AG04450 (cell line): ENCODE measurements around the gene ANO7. TPM values are rescaled to one million over a fixed set of nuclear protein-coding genes. Genes with fewer than 3 reads are reported as not detected.

Experiments
- CTCF ChIA-PET: fragments of 300-600, 350-600 bp; formaldehyde crosslinking; extraction: SDS; loops from one replicate; lab custom pipeline; 2022; ENCODE audit warnings: antibody characterized with exemption, inconsistent platforms; lab: Charles Lee
- POLR2A ChIA-PET: fragments of 350-600 bp; formaldehyde crosslinking; extraction: SDS; loops from one replicate; lab custom pipeline; 2021; ENCODE audit warnings: antibody characterized with exemption, inconsistent platforms; lab: Yijun Ruan, JAX
- DNase-seq: peaks from one replicate; pipeline ENCODE4 v3.0.0-alpha.2; 2011; ENCODE audit warnings: low read depth, low spot score
- H3K27ac ChIP-seq: one replicate; pipeline ENCODE4 v1.5.1; 2012; ENCODE audit warnings: low read depth, low read length, control low read depth
- H3K27me3 ChIP-seq: one replicate; pipeline ENCODE4 v1.6.0; 2012; ENCODE audit warnings: low read length; ENCODE audit not compliant: control insufficient read depth, insufficient read depth
- H3K4me3 ChIP-seq: 2 replicates; pipeline ENCODE4 v1.5.1; 2011; ENCODE audit warnings: mild to moderate bottlenecking, low read depth, low read length, control low read depth
- H3K9me3 ChIP-seq: 2 replicates; pipeline ENCODE4 v1.5.1; 2012; ENCODE audit warnings: low read length; ENCODE audit not compliant: control insufficient read depth, insufficient read depth
- CTCF ChIP-seq: IDR thresholded peaks from 2 replicates; pipeline ENCODE4 v1.5.1; 2011; ENCODE audit warnings: low read depth, low read length, control low read depth, inconsistent platforms
- polyA plus RNA-seq: library from polyadenylated mRNA; depleted of rRNA; stranded (reverse); fragments of >200 nt; gene quantifications from 2 replicates; pipeline ENCODE4 v1.2.3, GENCODE V29; 2011

ANO7 gene
- polyA plus RNA-seq, 1 experiment, result 0.21 TPM

- no peak for TF ChIP-seq CTCF
- ChIA-PET CTCF (interaction anchor here (0.6 to 0.7 kb wide), 2 partner anchors 13 to 70 kb away, joined by 3 to 4 read pairs; partner anchors contain the start of gene PASK), POLR2A (no interaction called here)
- no peak for DNase-seq
- Histone ChIP-seq H3K9me3 (no peaks in the 10 kb centered on the region; the same call in 1 of the 2 replicates), H3K4me3 (peak overlapping the region; percentile 65), H3K27ac (no peak overlapping the region), H3K27me3 (peaks cover 8% of the 10 kb centered on the region)
Measured at GRCh38 chr2:241219030-241219382, 30.5 kb downstream of the ANO7 start.

GRCh38 chr2:241219856-241220356, 31.4 kb downstream of the ANO7 start:
- Histone ChIP-seq H3K4me3 (no peak overlapping the region), H3K9me3 (no peaks in the 10 kb centered on the region; the same call in 1 of the 2 replicates), H3K27ac (no peak overlapping the region), H3K27me3 (peaks cover 2% of the 10 kb centered on the region)
- TF ChIP-seq CTCF, result no peak
- ChIA-PET POLR2A (no interaction called here), CTCF (no interaction called here)
- DNase-seq, result no peak

GRCh38 chr2:241223211-241224017, 34.9 kb downstream of the ANO7 start:
- no peaks in the 10 kb centered on the region; the same call in 1 of the 2 replicates for H3K9me3 ChIP-seq
- no peaks in the 10 kb centered on the region for H3K27me3 ChIP-seq
- H3K4me3 ChIP-seq, result no peak overlapping the region
- no peak for DNase-seq
- ChIA-PET POLR2A (interaction anchor here (1.1 kb wide), 1 partner anchor 10 kb away, joined by 3 read pairs; no protein-coding TSS in a partner anchor), CTCF (no interaction called here)
- no peak for TF ChIP-seq CTCF
- no peak overlapping the region for H3K27ac ChIP-seq

- ChIA-PET CTCF (interaction anchor here (0.6 kb wide), 1 partner anchor 289 kb away, joined by 3 read pairs; no protein-coding TSS in a partner anchor), POLR2A (interaction anchor here (0.6 to 1.1 kb wide), 2 partner anchors 9 to 123 kb away, joined by 3 read pairs; no protein-coding TSS in a partner anchor)
- Histone ChIP-seq H3K27ac (no peak overlapping the region), H3K4me3 (no peak overlapping the region), H3K27me3 (no peaks in the 10 kb centered on the region), H3K9me3 (no peaks in the 10 kb centered on the region; the same call in 1 of the 2 replicates)
- no peak for DNase-seq
- no peak for TF ChIP-seq CTCF
Measured at GRCh38 chr2:241224018-241224850, 35.8 kb downstream of the ANO7 start.
